SW480 (cell line): ENCODE data around the gene TECPR2.
A peak's percentile ranks its signal among the peaks of the same experiment; 100 is the strongest.

ENCODE experiments used
- DNase-seq: peaks from one replicate; pipeline ENCODE4 v3.0.0-alpha.2; 2016; ENCODE audit warnings: low spot score

Gene TECPR2

DNA sequence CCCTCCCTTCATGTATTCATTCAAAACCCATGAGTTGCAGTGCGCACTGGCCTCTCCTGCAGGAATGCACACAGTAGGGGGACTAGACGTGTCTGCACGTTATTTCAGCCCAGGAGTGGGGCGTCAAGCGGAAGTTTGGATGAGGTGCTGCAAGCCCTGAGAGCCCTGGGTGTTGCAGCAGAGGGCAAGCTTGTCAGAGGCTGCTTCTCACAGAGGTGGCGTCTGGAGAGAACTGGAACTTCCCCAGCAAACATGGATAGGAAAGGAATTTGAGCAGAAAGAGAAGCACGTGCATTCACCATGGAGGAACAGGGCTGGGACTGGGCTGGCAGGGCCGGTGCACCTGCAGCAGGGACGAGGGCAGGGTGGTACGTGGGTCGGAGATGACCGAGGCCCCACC, 64.9 kb downstream of the TECPR2 start:
- no peak for DNase-seq

DNA sequence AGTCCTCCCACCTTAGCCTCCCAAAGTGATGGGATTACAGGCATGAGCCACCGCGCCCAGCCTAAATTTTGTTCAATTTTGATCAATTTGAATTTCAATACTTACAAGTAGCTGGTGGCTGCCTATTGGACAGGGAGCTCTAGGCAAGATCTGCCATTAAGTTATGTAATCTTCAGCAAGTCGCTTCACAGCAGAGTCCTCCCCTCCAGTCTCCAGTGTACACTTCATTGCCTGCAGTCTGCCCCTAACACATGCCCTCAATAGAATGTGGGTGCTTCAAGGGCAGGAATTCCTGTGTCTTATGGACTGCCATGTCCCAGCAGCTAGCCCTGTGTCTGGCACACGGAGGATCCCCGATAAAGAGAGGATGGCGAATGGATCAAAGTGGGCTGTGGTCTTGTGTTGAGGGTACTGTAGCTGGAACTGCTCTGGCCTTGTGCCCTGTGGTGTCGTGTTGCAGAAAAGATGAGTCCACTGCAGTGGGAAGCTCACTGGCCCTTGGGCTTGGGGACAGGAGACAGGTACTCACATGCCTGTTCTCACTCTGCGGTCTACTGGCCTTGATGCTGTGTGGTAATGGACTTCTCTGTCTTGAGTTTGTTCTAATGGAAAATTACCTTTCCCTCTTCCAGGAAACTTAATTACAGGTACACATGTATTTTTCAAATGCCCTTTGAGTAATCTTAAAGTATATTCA, 67.6 kb downstream of the TECPR2 start:
- DNase-seq: no peak

DNA sequence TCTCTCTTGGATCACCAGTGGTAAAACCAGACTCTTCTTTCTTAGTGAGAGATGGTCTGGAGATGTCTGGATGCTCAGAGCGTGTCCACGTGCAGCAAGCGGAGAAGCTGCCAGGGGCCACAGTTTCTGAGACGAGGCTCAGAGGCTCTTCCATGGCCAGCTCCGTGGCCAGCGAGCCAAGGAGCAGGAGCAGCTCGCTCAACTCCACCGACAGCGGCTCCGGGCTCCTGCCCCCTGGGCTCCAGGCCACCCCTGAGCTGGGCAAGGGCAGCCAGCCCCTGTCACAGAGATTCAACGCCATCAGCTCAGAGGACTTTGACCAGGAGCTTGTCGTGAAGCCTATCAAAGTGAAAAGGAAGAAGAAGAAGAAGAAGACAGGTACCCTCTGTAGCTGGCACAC, 69.0 kb downstream of the TECPR2 start:
- DNase-seq: no peak

DNA sequence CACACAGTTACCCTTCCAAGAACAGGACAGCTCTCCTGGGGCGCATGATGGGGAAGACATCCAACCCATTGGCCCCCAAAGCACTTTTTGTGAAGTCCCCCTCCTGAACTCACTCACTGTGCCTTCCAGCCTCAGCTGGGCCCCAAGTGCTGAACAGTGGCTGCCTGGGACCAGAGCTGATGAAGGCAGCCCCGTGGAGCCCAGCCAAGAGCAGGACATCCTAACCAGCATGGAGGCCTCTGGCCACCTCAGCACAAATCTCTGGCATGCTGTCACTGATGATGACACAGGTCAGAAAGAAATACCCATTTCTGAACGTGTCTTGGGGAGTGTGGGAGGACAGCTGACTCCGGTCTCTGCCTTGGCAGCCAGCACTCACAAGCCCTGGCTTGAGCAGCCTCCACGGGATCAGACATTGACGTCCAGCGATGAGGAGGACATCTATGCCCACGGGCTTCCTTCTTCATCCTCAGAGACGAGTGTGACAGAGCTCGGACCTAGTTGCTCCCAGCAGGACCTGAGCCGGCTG, 72.0 kb downstream of the TECPR2 start:
- no peak for DNase-seq

DNA sequence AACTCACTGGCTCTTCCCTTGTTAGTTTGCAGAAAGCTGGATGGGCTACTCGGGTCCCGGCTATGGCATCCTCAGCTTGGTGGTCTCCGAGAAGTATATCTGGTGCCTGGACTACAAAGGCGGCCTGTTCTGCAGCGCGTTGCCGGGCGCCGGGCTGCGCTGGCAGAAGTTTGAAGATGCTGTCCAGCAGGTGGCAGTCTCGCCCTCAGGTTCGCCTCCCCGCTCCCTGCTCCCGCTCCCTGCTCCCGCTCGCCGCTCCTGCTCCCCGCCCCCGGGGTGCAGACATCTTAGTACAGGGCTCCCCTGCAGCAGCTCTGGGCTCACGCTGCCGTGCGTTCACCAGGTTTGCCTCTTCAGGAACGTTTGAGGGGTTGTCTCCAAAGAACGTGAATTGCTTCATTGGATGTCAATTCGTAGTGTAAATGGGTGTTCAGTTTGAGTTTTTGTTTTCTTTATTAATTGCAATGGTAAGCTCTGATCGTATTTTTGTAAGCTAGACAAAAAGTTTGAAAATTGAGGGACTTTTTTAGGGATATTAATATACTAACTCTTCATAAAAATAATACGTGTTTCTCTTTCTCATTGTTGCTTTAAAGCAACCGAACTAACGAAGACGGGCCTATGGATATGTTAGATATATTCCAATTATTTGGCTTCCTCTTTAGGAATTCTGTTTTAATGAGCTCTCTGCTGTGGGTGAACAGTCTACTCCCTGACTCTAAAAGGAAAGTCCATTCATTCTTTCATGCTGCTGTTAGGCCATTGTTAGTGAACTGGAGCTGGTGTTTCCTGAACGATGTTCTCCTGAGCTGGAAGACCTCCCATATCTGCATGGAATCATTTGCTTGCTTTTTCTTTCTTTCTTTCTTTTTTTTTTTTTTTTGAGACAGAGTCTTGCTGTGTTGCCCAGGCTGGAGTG, 75.5 kb downstream of the TECPR2 start:
- peak; percentile 81 for DNase-seq

DNA sequence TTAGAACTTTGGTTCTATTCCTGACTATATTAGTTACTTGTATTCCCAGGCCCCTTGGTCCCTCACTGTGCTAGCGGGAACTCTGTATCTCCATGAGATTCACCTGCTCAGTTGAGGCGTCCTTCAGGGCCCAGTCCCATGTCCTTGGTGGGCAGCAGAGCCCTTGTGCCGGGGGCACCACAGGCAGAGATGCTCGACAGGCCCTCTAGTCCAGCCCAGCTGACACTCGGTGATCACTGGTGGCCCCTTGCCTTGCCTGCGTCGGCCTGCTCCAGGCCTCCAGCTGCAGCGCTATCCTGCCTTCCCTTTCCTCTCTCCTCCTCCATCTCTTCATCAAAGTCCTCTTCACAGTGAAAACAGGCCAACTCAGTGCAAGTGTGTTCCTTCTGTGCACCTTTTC, 76.8 kb downstream of the TECPR2 start:
- DNase-seq: no peak

DNA sequence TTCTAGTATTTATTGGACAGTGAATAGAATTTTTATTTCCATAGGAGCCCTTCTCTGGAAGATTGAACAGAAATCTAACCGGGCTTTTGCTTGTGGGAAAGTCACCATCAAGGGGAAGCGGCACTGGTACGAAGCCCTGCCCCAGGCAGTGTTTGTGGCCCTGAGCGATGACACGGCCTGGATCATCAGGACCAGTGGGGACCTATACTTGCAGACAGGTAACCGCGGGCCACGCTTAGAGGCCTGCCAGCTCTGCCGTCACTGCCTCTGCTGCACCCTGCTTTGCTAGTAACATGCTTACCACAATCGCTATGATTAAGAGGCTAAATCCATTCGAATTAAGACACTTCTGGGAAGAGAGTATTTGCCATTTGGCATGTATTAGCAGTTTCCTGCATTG, 77.7 kb downstream of the TECPR2 start:
- DNase-seq: no peak

DNA sequence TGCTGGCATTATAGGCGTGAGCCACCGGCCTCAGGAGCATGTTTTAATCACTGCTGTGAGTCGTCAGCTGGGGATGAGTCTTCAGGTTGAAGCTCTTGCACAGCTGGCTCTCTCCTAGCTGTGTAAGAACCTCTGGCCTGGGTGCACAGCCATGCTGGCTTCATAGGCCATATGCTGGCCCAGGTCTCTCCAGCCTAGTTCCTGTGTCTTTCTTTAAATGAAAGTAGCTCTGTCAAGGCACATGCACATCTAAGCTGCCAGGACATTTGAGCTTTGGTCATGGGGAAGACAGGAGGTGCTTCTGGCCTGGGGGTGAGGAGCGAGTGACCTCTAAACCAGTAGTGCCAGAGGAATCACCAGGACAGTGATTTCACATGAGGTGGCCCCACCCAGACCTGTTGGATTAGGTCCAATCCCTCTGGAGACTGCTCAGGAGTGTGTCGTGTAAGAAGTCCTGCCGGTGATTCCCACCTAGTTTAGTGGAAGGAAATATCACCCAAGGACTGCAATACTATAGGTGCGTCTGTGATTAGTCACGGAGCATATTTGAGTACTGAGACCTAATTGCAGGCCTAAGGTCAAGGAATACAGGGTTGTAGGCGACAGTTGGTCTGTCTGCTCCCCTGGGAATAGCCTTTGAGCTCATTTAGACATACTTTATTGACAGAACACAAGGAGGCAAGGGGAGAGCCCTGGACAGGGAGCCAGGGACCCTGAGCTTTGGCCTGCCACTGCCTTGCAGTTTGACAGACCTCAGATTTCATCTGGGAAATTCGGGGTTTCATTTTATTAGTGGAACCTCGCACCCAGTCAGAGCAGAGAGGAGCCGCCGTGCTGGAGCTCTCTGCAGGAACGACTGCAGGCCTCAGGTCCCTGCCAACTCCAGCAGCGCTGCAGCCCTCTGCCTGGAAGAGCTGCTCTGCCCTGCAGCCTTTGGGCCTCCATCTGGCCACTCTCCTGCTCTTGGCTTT, 79.8 kb downstream of the TECPR2 start:
- DNase-seq: no peak

DNA sequence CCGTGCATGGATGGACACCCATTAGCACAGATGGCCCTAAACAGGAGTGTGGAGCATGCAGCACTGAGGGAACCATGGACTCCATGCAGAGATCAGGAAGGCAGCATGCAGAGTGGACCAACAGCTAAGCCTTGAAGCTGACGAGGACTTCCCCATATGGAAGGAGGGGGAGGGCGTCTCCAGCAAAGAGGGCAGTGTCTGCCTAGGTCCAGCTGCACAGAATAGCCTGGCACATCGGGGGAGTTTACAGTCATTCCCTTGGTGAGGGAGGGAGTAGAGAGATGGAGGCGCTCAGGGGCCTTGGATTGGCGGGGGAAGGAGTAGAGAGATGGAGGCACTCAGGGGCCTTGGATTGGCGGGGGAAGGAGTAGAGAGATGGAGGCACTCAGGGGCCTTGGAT, 82.3 kb downstream of the TECPR2 start:
- DNase-seq: no peak

DNA sequence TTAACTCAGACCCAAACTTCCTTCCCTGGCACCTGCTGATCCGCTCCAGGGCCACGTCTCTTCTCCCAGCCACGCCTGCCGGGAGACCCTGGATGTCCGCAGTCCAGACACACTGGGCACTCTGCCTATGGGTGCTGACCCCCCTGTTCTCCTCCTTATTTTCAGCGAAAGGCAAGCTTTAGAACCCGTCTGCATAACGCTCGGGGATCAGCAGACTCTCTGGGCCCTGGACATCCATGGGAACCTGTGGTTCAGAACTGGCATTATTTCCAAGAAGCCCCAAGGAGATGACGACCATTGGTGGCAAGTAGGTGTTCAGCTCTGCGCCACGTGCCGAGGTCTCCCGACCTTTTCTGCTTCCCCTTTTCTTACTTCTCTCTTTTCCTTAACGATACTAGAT, 82.9 kb downstream of the TECPR2 start:
- DNase-seq: no peak

DNA sequence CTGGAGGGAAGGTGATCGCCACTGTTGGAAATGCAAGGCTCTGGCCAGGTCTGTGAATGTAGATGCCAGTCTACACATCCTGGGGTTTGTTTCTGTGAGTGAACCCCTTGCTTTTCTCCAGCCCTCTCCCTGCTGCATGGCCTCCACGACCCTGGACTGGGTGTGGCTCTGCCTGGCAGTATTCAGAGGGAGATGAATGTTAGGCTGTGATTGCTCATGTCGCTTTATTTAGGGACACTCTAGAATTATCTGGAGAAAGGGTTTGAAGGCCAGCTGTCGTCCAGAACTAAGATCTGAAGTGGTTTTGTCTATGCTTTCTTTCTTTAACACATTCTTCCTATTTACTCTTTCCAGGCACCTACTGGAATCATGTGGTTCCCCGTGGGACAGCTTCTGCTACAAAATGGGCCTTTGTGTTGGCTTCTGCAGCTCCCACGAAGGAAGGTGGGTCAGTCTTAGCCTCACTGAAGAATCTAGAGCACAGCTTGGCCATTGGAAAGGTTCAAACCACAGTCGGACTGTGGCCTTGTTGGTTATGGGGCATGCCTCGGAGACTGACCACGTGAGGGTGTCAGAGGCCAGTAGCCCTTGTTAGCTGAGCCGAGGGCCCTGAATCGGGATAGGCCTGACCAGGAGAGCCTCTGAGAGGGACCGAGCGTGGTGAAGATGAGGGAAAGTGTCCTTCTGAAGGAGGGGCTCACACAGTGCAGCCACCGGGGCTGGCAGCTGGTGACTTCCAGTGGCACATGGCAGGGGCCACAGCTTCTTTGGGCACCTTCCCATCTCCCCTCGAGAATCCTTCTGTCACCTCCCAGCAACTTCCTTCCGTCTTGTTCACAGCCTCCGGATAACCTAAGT, 87.7 kb downstream of the TECPR2 start:
- DNase-seq: no peak

DNA sequence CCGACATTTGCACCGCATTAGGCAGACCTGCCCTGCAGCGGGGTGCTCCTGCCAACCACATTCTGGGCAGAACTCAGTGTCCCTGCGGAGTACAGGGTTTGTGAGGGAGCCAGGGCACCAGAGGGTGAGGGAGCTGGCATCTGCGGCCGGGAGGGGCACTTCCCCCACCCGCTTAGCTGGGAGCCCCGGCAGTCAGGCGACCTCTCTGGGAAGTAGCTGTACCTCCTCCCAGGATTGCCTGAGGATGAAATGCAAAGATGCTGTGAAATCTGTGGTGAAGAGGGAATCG, 88.3 kb downstream of the TECPR2 start:
- no peak for DNase-seq

DNA sequence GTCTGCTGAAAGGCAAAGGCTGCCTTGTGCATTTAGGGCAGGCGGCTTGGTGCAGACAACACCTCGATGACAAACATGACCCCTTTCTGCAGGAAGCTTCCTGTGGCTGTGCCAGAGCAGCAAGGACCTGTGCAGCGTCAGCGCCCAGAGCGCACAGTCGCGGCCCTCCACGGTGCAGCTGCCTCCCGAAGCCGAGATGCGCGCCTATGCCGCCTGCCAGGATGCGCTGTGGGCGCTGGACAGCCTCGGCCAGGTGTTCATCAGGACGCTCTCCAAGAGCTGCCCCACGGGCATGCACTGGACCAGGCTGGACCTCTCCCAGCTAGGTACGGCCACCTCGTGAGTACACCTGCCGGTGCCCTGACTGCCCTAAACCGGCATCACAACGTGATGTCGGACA, 89.6 kb downstream of the TECPR2 start:
- no peak for DNase-seq

DNA sequence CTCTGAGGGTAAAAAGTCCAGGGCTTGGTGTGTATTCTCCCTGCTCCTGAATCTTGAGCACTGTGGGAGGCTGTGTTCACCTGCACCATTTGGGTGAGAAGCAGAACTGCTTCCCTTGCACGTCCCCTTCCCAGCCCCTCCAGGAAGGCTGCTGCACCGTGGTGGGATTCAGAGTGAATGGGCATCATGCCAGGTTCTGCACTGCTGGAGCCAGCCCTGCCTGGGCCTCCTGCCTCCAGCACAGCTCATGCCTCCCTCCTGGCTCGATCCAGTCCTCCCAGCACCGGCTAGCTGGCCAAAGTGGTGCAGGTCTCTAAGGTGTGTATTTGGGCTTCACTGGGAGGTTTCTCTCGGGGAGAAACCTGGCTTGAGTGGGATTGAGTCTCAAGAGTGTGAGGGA, 92.0 kb downstream of the TECPR2 start:
- DNase-seq: no peak

DNA sequence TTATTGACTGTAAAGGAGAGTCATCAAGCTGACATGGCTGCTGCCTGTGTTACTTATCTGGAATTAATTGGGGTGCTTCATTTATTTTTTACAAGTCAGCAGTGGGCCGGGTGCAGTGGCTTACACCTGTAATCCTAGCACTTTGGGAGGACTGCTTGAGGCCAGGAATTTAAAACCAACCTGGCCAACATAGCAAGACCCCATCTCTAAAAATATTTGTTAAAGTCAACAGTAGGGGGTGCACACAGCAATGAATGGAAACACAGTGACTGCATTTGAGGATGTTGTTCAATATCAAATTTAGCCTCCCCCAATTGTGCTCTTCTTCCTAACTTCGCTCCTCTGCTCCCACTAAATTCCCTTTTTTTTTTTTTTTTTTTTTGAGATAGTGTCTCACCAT, 94.8 kb downstream of the TECPR2 start:
- DNase-seq: no peak

DNA sequence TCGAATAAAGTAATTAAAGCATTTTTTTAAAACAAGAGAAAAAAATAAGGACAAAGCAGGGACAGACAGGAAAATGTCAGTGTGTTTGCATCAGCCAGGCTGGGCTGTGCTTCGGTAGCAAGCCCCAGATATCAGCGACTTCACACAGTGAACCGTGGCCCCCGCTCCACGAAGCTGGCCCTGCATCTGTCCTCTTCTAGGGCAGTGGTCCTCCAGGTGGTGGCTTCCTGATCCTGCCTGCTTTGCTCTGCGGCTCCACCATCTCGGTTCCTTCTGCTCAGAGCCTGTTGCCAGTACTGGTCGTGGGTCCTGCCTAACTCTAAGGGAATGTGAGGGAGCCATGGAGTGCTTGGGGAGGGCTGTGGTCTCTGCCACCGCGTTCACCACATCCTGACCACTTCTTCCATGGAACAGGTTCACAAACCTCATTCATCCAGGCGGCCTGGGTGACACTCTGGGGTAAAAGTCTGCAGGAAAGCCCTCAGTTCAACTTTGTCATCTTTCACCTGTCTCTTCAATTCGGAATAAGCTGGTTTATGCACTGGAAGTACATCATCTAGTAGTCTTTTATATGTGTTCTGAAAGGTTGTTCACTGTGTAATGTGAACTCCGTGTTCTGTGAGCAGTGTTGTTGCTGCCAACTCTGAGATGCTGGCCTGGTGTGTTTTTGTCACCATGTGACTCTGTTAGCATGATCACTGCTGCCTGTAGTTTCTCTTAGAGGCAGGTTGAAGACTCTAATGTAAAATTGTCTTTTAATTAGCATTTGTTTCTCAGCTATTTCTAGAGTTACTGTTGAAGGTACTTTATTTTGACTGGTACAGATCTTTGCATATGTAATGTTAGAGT, 99.0 kb downstream of the TECPR2 start:
- DNase-seq: peak; percentile 61

DNA sequence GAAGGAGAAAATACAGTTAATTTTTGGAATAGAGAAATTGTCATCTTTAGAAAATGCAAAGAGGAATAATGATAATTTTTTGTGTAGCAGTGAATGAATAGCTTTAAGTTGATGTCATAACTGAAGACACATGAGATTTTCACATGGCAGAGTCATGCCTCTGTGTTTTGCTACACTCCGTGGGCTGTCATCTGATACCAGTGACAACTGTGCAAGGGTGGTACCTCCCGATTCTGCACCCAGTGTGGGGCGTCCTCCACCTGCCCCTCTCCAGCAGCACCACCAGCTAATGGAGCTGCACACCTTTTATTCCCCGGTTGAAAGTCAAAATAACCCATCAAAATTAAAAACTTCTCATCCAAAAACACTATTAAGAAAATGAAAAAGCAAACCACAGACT, 99.7 kb downstream of the TECPR2 start:
- DNase-seq: no peak

DNA sequence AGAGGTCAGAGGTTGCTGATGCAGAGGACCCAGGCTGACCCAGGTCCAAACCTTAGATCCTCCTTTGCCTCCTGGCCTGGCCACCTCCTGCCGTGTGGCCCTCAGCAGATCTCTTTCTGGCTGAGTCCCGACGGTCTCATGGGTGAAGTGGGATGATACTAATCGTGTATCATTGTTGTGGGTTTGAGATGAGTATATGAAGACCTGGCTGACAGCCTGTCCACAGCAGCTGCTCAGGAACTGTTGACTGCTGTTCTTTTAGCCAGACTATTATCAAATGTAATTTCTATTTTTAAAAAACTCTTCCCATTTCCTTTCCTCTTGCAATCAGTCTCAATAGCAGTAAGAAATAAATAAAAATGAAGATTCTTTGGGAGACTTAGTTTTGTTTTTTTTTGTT, 101.3 kb downstream of the TECPR2 start:
- DNase-seq: no peak

DNA sequence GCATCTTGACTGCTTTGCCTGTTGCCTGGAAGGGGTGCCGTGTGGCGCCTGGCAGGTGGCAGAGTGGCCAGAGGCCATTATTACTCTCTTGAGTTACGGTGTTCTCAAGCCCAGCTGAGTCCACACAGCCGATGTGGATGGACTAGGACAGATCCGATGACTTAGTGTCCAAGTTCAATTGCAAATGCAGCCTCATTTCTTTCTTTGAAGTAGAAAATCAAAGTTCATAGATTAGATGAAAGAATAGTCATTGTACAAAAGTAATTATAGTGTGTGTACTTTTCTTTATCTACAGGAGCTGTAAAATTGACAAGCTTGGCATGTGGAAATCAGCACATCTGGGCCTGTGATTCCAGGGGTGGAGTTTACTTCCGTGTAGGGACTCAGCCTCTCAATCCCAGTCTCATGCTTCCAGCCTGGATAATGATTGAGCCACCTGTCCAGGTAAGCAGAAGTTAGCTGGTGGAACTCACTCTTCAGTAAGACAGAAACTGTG, 102.2 kb downstream of the TECPR2 start:
- no peak for DNase-seq

DNA sequence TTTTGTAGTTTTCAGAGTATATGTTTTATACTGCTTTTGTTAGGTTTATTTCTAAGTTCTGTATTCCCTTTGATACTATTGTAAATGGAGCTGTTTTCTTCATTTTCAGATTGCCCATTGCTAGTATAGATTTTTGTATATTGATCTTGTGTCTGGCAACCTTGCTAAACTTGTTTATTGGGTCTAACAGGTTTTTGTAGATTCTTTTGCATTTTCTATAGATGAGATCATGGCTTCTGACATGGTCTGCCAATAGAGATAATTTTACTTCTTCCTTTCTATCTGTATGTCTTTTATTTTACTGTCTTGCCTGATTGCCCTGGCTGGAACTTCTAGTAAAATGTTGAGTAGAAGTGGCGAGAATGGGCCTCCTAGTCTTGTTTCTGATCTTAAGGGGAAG, 106.5 kb downstream of the TECPR2 start:
- no peak for DNase-seq
